Left hindlimb (tissue), 1 donor: Measurements from ENCODE around the gene FBXW7.

Experiments
- DNase-seq: peaks from one replicate; pipeline ENCODE4 v3.0.0-alpha.2; 2018

Gene FBXW7

GRCh38 chr4:152364383-152364782 lies 171.5 kb downstream of the FBXW7 start:
- DNase-seq, result no peak

DNA sequence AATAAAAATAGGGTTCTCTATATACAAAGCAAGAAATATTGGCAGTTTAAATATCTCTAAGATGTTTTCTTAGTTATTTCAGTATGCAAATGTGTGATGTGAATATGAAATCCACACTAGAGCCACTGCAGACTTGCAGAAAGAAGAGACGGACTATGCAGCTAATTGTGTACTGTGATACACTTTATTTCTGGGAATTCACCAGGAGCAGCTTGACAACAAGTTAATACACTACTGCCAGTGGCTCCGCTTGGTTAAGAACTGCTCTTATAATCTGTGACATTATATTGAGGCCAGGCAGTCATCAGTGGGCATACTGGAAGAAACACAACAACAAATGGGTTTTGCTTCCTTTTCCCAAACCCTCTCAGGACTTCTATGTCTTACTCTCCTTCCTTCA lies 172.0 kb downstream of the FBXW7 start:
- no peak for DNase-seq

DNA sequence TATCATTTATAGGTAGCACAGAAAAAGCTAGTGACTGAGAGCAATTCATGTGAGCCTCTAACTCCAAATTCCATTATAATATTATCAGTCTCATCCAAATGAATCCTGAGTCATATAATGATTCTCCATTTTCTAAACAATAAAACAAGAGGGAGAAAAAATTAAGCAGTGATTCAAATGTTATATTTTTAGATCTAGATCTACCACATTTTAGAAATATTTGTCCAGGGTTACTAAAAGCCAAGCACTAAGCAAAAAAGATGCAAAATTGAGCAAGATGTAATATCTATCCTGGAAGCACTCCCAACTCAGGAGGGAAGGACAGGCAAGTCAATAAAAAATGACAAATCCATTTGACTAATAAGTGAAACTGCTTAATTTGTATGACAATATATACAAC lies 172.8 kb downstream of the FBXW7 start:
- no peak for DNase-seq

GRCh38 chr4:152360045-152360410 lies 175.9 kb downstream of the FBXW7 start:
- DNase-seq, result no peak

DNA sequence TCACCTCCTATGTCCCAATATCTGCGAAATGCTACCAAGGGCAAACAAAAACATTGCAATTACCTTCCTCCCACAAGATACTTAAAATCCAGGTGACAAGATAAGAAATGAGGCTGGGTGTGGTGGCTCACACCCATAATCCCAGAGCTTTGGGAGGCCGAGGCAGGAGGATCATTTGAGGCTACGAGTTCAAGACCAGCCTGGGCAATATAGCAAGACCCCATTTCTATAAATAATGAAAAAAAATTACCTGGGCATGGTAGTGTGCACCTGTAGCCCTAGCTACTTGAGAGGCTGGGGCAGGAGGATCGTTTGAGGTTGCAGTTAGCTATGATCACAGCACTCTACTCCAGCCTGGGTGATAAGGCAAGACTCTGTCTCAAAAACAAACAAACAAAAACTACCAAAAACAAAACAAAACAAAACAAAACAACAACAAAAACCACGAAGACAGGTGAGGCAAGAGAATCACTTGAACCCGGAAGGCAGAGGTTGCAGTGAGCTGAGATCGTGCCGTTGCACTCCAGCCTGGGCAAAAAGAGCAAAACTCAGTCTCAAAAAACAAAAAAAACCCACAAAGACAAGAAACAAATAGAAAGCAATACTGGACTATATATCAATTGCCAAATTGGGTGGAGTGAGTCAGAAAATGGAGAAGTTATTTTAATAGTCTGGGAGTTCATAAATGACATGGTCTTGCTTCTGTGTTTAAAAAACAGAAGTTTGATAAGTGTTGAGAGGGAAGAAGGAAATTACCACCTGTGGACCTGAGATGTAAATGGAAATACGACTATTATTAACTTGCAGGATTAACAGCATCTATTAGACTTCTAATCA lies 176.5 kb downstream of the FBXW7 start:
- no peak for DNase-seq

DNA sequence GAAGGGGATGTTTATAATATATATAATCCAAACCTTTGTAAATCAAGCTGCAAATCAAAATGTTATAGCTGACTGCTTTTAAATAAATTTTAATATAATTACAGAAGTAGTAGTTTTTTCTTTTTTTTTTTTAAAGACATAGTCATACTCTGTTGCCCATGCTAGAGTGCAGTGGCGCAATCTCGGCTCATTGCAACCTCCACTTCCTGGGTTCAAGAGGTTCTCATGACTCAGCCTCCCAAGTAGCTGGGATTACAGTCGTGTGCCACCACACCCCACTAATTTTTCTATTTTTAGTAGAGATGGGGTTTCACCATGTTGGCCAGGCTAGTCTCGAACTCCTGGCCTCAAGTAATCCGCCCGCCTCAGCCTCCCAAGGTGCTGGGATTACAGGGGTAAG lies 178.7 kb downstream of the FBXW7 start:
- no peak for DNase-seq

GRCh38 chr4:152356428-152357034 lies 179.4 kb downstream of the FBXW7 start:
- no peak for DNase-seq

GRCh38 chr4:152352622-152353116 lies 183.2 kb downstream of the FBXW7 start:
- DNase-seq, result peak; percentile 84

- DNase-seq, result no peak
These were observed 183.7 kb downstream of the FBXW7 start for GRCh38 chr4:152352215-152352614.

DNA sequence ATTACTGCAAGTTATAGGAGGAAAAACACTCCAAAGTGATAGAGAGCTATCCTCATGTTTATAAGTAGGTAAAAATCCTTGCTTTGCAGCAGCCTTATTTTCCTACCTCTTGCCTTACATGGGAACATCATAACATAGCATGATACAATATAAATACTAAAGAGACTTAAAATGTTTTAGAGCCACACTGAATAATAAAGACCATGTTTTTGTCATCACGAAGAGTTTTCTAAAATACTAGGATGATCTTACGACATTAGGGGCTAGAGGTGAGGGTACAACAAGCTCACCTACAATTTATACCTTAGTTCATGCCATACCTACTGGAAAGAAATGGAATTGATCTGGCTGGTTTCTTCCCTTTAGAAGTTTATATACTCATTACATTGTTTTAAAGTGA lies 184.8 kb downstream of the FBXW7 start:
- no peak for DNase-seq

- DNase-seq, result no peak
These were observed 187.2 kb downstream of the FBXW7 start for GRCh38 chr4:152348670-152349069.

- no peak for DNase-seq
These were observed 188.9 kb downstream of the FBXW7 start for GRCh38 chr4:152346979-152347378.

GRCh38 chr4:152346526-152346925 lies 189.4 kb downstream of the FBXW7 start:
- DNase-seq, result no peak

DNA sequence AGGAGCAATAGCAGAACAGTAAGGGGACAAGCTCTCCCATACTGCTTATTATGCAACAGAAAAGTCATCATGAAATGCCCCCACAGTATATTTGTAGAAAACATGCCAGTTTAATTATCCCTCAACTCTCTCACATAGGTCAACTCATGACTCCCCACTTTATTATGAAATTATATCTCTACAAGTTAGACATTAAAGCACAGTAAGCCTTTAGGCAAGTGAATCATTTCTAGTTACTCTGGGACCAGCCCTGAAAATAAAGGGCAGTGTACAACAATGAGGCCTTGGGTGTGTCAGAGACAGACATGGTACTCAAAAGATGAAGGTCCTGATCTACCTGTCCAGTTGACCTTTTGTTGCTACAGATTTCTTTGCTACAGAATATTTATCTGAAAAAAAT lies 191.9 kb downstream of the FBXW7 start:
- DNase-seq, result no peak

GRCh38 chr4:152342293-152342692 lies 193.6 kb downstream of the FBXW7 start:
- DNase-seq, result no peak

- DNase-seq, result no peak
These were observed 195.1 kb downstream of the FBXW7 start for GRCh38 chr4:152340818-152341217.

DNA sequence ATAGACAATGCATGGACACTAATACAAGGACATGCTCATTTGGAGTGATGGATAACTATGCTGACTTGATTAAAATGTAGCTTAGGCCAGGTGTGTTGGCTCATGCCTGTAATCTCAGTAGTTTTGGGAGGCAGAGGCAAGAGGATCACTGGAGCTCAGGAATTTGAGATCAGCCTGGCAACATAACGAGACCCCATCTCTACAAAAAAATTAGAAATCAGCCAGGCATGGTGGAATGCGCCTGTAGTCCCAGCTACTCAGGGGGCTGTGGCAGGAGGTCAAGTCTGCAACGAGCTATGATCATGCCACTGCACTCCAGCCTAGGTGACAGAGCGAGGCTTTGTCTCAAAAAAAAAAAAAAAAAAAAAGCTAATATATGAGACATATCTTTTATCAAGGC lies 196.3 kb downstream of the FBXW7 start:
- no peak for DNase-seq

DNA sequence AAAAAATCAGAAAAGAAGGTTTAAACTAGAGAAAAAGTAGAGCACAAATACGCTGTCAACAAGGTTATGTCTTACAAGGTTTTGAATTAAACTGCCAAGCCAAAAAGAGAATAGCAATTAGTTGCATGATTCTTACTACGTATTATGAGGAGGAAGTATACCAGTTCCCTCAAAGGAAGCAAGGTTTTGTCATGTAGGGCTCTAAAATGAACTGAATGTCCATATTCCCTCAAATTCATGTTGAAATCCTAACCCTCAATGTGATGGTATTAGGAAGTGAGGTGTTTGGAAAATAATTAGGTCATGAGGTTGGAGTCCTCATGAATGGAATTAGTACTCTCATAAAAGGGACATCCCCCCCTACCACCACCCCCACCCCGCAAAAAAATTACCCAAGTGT lies 201.0 kb downstream of the FBXW7 start:
- no peak for DNase-seq

DNA sequence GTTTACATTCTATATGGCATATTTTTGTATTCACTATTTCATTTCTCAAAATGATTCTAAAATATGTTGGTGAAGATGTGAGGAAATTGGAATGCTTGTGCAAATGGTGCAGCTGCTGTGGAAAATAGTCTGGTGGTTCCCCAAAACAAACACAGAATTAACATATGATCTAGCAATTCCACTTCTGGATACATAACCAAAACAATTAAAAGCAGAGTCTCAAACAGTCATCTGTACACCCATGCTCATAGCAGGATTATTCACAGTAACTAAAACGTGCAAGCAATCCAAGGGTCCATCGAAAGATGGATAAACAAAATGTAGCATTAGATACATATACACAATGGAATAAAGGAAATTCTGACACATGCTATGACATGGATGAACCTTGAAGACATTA lies 204.8 kb downstream of the FBXW7 start:
- no peak for DNase-seq

DNA sequence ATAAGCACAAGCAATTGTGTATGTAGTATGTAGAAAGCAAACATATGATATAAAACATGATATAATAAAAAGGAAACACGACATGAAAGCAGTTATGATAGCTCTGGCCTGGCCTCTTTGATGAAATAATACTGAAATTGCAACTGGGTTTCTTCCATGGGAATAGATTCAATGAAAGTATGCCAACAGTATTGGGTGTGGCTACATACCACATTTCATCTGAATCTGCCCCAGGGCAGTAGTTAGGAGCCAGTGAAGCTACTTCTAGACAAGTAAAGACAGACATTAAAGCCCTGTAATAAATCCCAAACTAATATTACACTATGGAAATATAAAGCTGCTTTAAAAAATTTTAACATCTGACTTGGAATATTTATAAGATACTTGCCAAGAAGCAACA lies 207.3 kb downstream of the FBXW7 start:
- no peak for DNase-seq

- DNase-seq, result no peak
These were observed 208.1 kb downstream of the FBXW7 start for GRCh38 chr4:152327606-152328453.

- no peak for DNase-seq
These were observed 210.1 kb downstream of the FBXW7 start for GRCh38 chr4:152325831-152326230.

- DNase-seq, result no peak
These were observed 212.7 kb downstream of the FBXW7 start for GRCh38 chr4:152323221-152323620.

GRCh38 chr4:152322656-152323055 lies 213.2 kb downstream of the FBXW7 start:
- no peak for DNase-seq
